Measurements from ENCODE around the gene LMCD1.

DNA sequence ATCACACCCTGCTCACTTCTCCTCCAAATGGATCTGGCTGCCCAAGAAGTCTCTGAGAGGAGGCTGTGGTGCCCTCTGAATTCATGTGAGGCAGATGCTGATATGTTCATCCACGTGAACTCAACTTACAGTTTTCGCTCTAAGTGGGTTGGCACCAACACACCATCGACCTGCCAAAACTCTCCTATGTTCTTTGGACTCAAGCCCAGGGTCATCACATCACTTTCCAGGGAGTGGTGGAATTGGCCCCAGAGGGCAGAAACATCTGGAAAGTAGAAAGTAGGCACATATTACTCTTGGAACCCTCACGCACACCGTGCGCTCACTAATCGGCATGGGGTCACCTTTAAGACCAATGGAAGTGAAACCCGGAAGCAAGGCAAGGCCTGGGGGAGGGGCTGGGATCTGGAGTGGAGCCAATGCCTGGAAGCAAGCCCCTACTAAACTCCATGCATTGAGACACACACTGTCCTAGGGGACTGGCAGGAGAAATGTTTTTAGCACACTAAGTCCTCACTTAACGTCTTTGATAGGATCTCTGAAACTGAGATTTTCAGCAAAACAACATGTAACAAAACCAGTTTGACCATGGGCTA lies 101.6 kb downstream of the LMCD1 start:
- TF ChIP-seq, protein P1, sequence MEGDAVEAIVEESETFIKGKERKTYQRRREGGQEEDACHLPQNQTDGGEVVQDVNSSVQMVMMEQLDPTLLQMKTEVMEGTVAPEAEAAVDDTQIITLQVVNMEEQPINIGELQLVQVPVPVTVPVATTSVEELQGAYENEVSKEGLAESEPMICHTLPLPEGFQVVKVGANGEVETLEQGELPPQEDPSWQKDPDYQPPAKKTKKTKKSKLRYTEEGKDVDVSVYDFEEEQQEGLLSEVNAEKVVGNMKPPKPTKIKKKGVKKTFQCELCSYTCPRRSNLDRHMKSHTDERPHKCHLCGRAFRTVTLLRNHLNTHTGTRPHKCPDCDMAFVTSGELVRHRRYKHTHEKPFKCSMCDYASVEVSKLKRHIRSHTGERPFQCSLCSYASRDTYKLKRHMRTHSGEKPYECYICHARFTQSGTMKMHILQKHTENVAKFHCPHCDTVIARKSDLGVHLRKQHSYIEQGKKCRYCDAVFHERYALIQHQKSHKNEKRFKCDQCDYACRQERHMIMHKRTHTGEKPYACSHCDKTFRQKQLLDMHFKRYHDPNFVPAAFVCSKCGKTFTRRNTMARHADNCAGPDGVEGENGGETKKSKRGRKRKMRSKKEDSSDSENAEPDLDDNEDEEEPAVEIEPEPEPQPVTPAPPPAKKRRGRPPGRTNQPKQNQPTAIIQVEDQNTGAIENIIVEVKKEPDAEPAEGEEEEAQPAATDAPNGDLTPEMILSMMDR (IDR thresholded peaks at IDR 0.05; ENCODE audit: insufficient read depth, low read length) = no peak
- TF ChIP-seq, protein P2, sequence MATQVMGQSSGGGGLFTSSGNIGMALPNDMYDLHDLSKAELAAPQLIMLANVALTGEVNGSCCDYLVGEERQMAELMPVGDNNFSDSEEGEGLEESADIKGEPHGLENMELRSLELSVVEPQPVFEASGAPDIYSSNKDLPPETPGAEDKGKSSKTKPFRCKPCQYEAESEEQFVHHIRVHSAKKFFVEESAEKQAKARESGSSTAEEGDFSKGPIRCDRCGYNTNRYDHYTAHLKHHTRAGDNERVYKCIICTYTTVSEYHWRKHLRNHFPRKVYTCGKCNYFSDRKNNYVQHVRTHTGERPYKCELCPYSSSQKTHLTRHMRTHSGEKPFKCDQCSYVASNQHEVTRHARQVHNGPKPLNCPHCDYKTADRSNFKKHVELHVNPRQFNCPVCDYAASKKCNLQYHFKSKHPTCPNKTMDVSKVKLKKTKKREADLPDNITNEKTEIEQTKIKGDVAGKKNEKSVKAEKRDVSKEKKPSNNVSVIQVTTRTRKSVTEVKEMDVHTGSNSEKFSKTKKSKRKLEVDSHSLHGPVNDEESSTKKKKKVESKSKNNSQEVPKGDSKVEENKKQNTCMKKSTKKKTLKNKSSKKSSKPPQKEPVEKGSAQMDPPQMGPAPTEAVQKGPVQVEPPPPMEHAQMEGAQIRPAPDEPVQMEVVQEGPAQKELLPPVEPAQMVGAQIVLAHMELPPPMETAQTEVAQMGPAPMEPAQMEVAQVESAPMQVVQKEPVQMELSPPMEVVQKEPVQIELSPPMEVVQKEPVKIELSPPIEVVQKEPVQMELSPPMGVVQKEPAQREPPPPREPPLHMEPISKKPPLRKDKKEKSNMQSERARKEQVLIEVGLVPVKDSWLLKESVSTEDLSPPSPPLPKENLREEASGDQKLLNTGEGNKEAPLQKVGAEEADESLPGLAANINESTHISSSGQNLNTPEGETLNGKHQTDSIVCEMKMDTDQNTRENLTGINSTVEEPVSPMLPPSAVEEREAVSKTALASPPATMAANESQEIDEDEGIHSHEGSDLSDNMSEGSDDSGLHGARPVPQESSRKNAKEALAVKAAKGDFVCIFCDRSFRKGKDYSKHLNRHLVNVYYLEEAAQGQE (IDR thresholded peaks at IDR 0.05; ENCODE audit: insufficient replicate concordance, low read depth) = no peak
